SK-N-SH treated with all-trans-retinoic acid at 6 μM for 48 hours (cell line): Measurements from ENCODE around the gene B3GAT1.

ENCODE experiments used
- ATAC-seq: fragments of 200-7000 bp; cut with Tn5 transposase; 3 replicates; pipeline ENCODE4 v1.9.1; 2020; ENCODE audit warnings: mild to moderate bottlenecking, moderate library complexity
- ARNTL ChIP-seq: fragments of 450-650 bp; formaldehyde crosslinking; IDR thresholded peaks from 2 replicates; pipeline ENCODE4 v1.5.0; 2020; ENCODE audit warnings: low read depth, mild to moderate bottlenecking, moderate library complexity, borderline replicate concordance
- BACH2 ChIP-seq: fragments of 250-450 bp; sonication (Bioruptor Pico); IDR thresholded peaks from 2 replicates; pipeline ENCODE4 v1.9.0; 2021; ENCODE audit warnings: mild to moderate bottlenecking, borderline replicate concordance
- CREB5 ChIP-seq: fragments of 250-450 bp; sonication (Bioruptor Pico); IDR thresholded peaks from 2 replicates; pipeline ENCODE4 v1.5.1; 2020; ENCODE audit warnings: low read depth, mild to moderate bottlenecking, moderate library complexity
- CSDC2 ChIP-seq: fragments of 250-450 bp; sonication (Bioruptor Pico); IDR thresholded peaks from 2 replicates; pipeline ENCODE4 v1.5.0; 2020; ENCODE audit warnings: mild to moderate bottlenecking, moderate library complexity
- ESRRG ChIP-seq: fragments of 250-450 bp; sonication (Bioruptor Pico); IDR thresholded peaks from 2 replicates; pipeline ENCODE4 v1.6.1; 2021; ENCODE audit warnings: mild to moderate bottlenecking
- GLIS3 ChIP-seq: fragments of 250-450 bp; sonication (Bioruptor Pico); IDR thresholded peaks from 2 replicates; pipeline ENCODE4 v1.5.0; 2020; ENCODE audit warnings: mild to moderate bottlenecking, moderate library complexity
- ISL1 ChIP-seq: fragments of 250-450 bp; sonication (Bioruptor Pico); IDR thresholded peaks from 2 replicates; pipeline ENCODE4 v2.1.2; 2022; ENCODE audit warnings: mild to moderate bottlenecking, moderate library complexity
- OSR1 ChIP-seq: fragments of 250-450 bp; sonication (Bioruptor Pico); IDR thresholded peaks from 2 replicates; pipeline ENCODE4 v1.8.0; 2022; ENCODE audit warnings: moderate library complexity, mild to moderate bottlenecking, inconsistent platforms
- PATZ1 ChIP-seq: fragments of 250-450 bp; sonication (Bioruptor Pico); IDR thresholded peaks from 2 replicates; pipeline ENCODE4 v1.8.0; 2020; ENCODE audit warnings: mild to moderate bottlenecking, moderate library complexity, borderline replicate concordance
- PPARA ChIP-seq: fragments of 250-450 bp; sonication (Bioruptor Pico); IDR thresholded peaks from 2 replicates; pipeline ENCODE4 v1.5.0; 2020; ENCODE audit warnings: mild to moderate bottlenecking, borderline replicate concordance
- RARB ChIP-seq: fragments of 250-450 bp; sonication (Bioruptor Pico); IDR thresholded peaks from 2 replicates; pipeline ENCODE4 v1.8.0; 2021; ENCODE audit warnings: mild to moderate bottlenecking, moderate library complexity
- SNAI2 ChIP-seq: fragments of 250-450 bp; sonication (Bioruptor Pico); IDR thresholded peaks from 2 replicates; pipeline ENCODE4 v1.5.0; 2020; ENCODE audit warnings: mild to moderate bottlenecking, moderate library complexity
- TCF4 ChIP-seq: fragments of 250-450 bp; sonication (Bioruptor Pico); IDR thresholded peaks from 2 replicates; pipeline ENCODE4 v1.8.0; 2021; ENCODE audit warnings: mild to moderate bottlenecking, moderate library complexity, borderline replicate concordance
- TOX ChIP-seq: fragments of 250-450 bp; sonication (Bioruptor Pico); IDR thresholded peaks from 2 replicates; pipeline ENCODE4 v1.8.0; 2021; ENCODE audit warnings: mild to moderate bottlenecking, moderate library complexity, borderline replicate concordance
- ZC3H10 ChIP-seq: fragments of 250-450 bp; sonication (Bioruptor Pico); IDR thresholded peaks from 2 replicates; pipeline ENCODE4 v1.5.1; 2021; ENCODE audit warnings: mild to moderate bottlenecking, moderate library complexity
- ZFP3 ChIP-seq: fragments of 250-450 bp; sonication (Bioruptor Pico); IDR thresholded peaks from 2 replicates; pipeline ENCODE4 v1.5.0; 2020; ENCODE audit warnings: mild to moderate bottlenecking, moderate library complexity
- ZFP30 ChIP-seq: fragments of 450-650 bp; formaldehyde crosslinking; IDR thresholded peaks from 2 replicates; pipeline ENCODE4 v1.5.0; 2022; ENCODE audit warnings: mild to moderate bottlenecking, moderate library complexity
- ZNF565 ChIP-seq: fragments of 450-650 bp; formaldehyde crosslinking; conservative IDR thresholded peaks from 2 replicates; pipeline ENCODE4 v1.5.0; 2020; ENCODE audit warnings: low read depth, mild to moderate bottlenecking, moderate library complexity
- ZNF70 ChIP-seq: fragments of 450-650 bp; formaldehyde crosslinking; IDR thresholded peaks from 2 replicates; pipeline ENCODE4 v1.5.0; 2020; ENCODE audit warnings: mild to moderate bottlenecking, moderate library complexity
- ZNF8 ChIP-seq: fragments of 450-650 bp; formaldehyde crosslinking; IDR thresholded peaks from 2 replicates; pipeline ENCODE4 v1.5.0; 2020; ENCODE audit warnings: mild to moderate bottlenecking, moderate library complexity
- TF ChIP-seq, protein P1 (sequence below): fragments of 250-450 bp; sonication (Bioruptor Pico); IDR thresholded peaks from 2 replicates; pipeline ENCODE4 v1.5.0; 2020; ENCODE audit warnings: mild to moderate bottlenecking, moderate library complexity
- TF ChIP-seq, protein P2 (sequence below): fragments of 250-450 bp; sonication (Bioruptor Pico); IDR thresholded peaks from 2 replicates; pipeline ENCODE4 v1.5.1; 2021; ENCODE audit warnings: mild to moderate bottlenecking, moderate library complexity

Gene B3GAT1

GRCh38 chr11:134438542-134439537, 26.8 kb upstream of the B3GAT1 start:
- TF ChIP-seq PPARA (CRISPR knock-in tag): no peak
- TF ChIP-seq BACH2: no peak
- TF ChIP-seq ZNF70 (CRISPR knock-in tag): no peak
- TF ChIP-seq OSR1 (CRISPR knock-in tag): no peak
- no peak for TF ChIP-seq ARNTL
- TF ChIP-seq, all 23 proteins: peak for 0
- ATAC-seq: no peak

DNA sequence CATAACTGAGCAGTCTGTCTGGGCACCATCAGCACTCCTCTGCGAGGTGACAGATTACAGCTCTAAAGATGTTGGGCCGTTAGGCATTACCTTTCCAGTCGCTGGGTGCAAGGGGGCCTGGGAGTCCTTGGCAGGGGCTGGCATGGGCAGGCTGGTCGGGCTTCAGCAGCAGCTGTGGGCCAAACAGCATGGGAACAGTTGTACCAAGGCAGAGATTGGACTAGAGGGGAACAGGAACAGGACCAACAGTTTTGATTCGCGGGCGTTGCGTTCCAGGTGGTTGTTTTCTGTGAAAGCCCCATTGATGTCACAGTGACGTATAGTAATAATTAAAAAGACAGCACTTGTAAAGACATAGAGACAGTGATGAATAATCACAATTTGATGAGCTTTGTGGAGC, 25.8 kb upstream of the B3GAT1 start:
- TF ChIP-seq TCF4 (no peak), BACH2 (no peak), PATZ1 (CRISPR knock-in tag) (no peak), ESRRG (CRISPR knock-in tag) (no peak), CREB5 (no peak), ZFP3 (no peak), ZNF70 (CRISPR knock-in tag) (no peak), GLIS3 (CRISPR knock-in tag) (no peak), ZNF565 (CRISPR knock-in tag) (no peak), RARB (no peak), ISL1 (CRISPR knock-in tag) (no peak), CSDC2 (CRISPR knock-in tag) (no peak), SNAI2 (CRISPR knock-in tag) (no peak), ZFP30 (CRISPR knock-in tag) (no peak)
- TF ChIP-seq, protein P1, sequence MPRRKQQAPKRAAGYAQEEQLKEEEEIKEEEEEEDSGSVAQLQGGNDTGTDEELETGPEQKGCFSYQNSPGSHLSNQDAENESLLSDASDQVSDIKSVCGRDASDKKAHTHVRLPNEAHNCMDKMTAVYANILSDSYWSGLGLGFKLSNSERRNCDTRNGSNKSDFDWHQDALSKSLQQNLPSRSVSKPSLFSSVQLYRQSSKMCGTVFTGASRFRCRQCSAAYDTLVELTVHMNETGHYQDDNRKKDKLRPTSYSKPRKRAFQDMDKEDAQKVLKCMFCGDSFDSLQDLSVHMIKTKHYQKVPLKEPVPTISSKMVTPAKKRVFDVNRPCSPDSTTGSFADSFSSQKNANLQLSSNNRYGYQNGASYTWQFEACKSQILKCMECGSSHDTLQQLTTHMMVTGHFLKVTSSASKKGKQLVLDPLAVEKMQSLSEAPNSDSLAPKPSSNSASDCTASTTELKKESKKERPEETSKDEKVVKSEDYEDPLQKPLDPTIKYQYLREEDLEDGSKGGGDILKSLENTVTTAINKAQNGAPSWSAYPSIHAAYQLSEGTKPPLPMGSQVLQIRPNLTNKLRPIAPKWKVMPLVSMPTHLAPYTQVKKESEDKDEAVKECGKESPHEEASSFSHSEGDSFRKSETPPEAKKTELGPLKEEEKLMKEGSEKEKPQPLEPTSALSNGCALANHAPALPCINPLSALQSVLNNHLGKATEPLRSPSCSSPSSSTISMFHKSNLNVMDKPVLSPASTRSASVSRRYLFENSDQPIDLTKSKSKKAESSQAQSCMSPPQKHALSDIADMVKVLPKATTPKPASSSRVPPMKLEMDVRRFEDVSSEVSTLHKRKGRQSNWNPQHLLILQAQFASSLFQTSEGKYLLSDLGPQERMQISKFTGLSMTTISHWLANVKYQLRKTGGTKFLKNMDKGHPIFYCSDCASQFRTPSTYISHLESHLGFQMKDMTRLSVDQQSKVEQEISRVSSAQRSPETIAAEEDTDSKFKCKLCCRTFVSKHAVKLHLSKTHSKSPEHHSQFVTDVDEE (CRISPR knock-in tag): no peak
- ATAC-seq: no peak

DNA sequence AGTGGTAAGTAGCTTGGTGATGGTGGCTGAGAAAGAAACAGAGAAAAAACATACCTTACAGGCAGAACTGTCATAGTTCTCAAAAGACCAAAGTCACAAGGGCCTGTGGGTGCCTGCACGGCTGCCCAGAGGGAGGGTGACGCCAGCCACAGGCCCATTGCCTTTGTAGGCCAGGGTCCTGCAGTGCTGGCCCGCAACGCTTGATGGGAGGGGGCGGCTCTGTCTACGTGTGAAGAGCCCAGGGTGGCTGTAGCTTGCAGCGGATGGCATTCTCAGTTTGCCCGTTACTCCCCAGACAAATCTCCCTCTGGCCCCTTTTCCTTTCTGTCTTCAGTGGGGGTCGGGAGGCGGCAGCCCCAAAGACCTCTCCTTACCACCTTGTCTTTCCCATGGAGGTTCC, 24.7 kb upstream of the B3GAT1 start:
- TF ChIP-seq RARB (no peak), PATZ1 (CRISPR knock-in tag) (no peak), ZFP30 (CRISPR knock-in tag) (no peak), ZNF8 (no peak), ARNTL (no peak), ZC3H10 (CRISPR knock-in tag) (no peak), ZNF565 (CRISPR knock-in tag) (no peak), OSR1 (CRISPR knock-in tag) (no peak), GLIS3 (CRISPR knock-in tag) (no peak), BACH2 (no peak), TOX (no peak), ISL1 (CRISPR knock-in tag) (no peak), TCF4 (no peak), CSDC2 (CRISPR knock-in tag) (no peak), PPARA (CRISPR knock-in tag) (no peak)
- TF ChIP-seq, protein P2, sequence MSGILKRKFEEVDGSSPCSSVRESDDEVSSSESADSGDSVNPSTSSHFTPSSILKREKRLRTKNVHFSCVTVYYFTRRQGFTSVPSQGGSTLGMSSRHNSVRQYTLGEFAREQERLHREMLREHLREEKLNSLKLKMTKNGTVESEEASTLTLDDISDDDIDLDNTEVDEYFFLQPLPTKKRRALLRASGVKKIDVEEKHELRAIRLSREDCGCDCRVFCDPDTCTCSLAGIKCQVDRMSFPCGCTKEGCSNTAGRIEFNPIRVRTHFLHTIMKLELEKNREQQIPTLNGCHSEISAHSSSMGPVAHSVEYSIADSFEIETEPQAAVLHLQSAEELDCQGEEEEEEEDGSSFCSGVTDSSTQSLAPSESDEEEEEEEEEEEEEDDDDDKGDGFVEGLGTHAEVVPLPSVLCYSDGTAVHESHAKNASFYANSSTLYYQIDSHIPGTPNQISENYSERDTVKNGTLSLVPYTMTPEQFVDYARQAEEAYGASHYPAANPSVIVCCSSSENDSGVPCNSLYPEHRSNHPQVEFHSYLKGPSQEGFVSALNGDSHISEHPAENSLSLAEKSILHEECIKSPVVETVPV (CRISPR knock-in tag): no peak
- TF ChIP-seq, protein P1 (CRISPR knock-in tag): no peak
- ATAC-seq: no peak
